K562 (cell line): Measurements from ENCODE around the gene TMEM25. TPM values are rescaled to one million over a fixed set of nuclear protein-coding genes. Genes with fewer than 3 reads are reported as not detected.

Source experiments
- CHCHD3 ChIP-seq: fragments of 250-450 bp; sonication (Bioruptor Pico); IDR thresholded peaks from 2 replicates; pipeline ENCODE4 v2.1.2; 2022; ENCODE audit warnings: mild to moderate bottlenecking
- CREB1 ChIP-seq, 2 experiments: sonication (generic) in 1 of 2; formaldehyde crosslinking in 1 of 2; IDR thresholded peaks; 2 replicates each; pipeline versions ENCODE4 v1.6.1 to v1.8.0; 2012 to 2022; ENCODE audit warnings: inconsistent platforms in 1 of 2, mild to moderate bottlenecking in 1 of 2, missing genetic modification reagents in 1 of 2, moderate library complexity in 1 of 2
- CSDE1 ChIP-seq, 2 experiments: fragments of 450-650 bp; IDR thresholded peaks; 2 replicates each; pipeline ENCODE4 v1.6.1; 2016; ENCODE audit warnings: mild to moderate bottlenecking in 1 of 2
- NCOA6 ChIP-seq: fragments of 450-650 bp; IDR thresholded peaks from 2 replicates; pipeline ENCODE4 v1.6.1; 2017; ENCODE audit warnings: mild to moderate bottlenecking
- NKRF ChIP-seq: fragments of 450-650 bp; IDR thresholded peaks from 2 replicates; pipeline ENCODE4 v1.6.1; 2016; ENCODE audit warnings: borderline replicate concordance
- NR2C2 ChIP-seq, 2 experiments: fragments of 200-800 bp in 1 of 2; sonication (Bioruptor generic) in 1 of 2; sonication (generic) in 1 of 2; formaldehyde crosslinking in 1 of 2; IDR thresholded peaks; 2 replicates each; pipeline versions ENCODE4 v1.6.1 to v1.8.0; 2016 to 2022; ENCODE audit warnings: mild to moderate bottlenecking in 1 of 2, missing compliant biosample characterization in 1 of 2, missing genetic modification characterization in 1 of 2, missing genetic modification reagents in 1 of 2
- RBM34 ChIP-seq: fragments of 200-400 bp; formaldehyde crosslinking; IDR thresholded peaks from 2 replicates; pipeline ENCODE4 v1.6.1; 2018; ENCODE audit warnings: low read length, borderline replicate concordance; ENCODE audit not compliant: insufficient read depth
- TAF15 ChIP-seq: fragments of 200-400 bp; formaldehyde crosslinking; IDR thresholded peaks from 2 replicates; pipeline ENCODE4 v1.6.1; 2017; ENCODE audit warnings: mild to moderate bottlenecking, low read depth, low read length, moderate library complexity
- ZNF785 ChIP-seq: fragments of 250-450 bp; sonication (Bioruptor Pico); IDR thresholded peaks from 2 replicates; pipeline ENCODE4 v1.4.0; 2020; ENCODE audit warnings: mild to moderate bottlenecking
- polyA plus RNA-seq, 8 experiments: library from polyadenylated mRNA; depleted of rRNA in 4 of 8; stranded (reverse) in 5 of 8; unstranded in 3 of 8; fragments of >200 nt; fragmentation: Nextera tagmentation in 2 of 8; fragmentation: Illumina TruSeq in 1 of 8; extraction: Ambion mirVana in 2 of 8; extraction: Trizol in 1 of 8; gene quantifications; 2 replicates each; pipeline versions ENCODE4 v1.2.1 to v1.2.3, GENCODE V29; 2011 to 2014; ENCODE audit warnings: inconsistent platforms in 1 of 8, missing spikeins in 1 of 8
- total RNA-seq, 7 experiments: library from RNA; depleted of rRNA in 6 of 7; stranded (reverse); fragments of >200 nt in 6 of 7; fragmentation: Illumina TruSeq in 2 of 7; extraction: Trizol in 2 of 7; gene quantifications; 2 replicates each; pipeline versions ENCODE4 v1.2.1 to v1.2.3, GENCODE V29; 2011 to 2021; ENCODE audit warnings: low replicate concordance in 1 of 7
- TF ChIP-seq, protein P1 (sequence below), 2 experiments: fragments of 450-650 bp in 1 of 2; sonication (generic) in 1 of 2; formaldehyde crosslinking in 1 of 2; IDR thresholded peaks; 2 replicates each; pipeline versions ENCODE4 v1.7.1 to v1.9.0; 2016 to 2022; ENCODE audit warnings: inconsistent platforms in 1 of 2, mild to moderate bottlenecking in 1 of 2, missing genetic modification reagents in 1 of 2
- TF ChIP-seq, protein P2 (sequence below): fragments of 450-650 bp; formaldehyde crosslinking; conservative IDR thresholded peaks from 2 replicates; pipeline ENCODE4 v1.4.0; 2022; ENCODE audit warnings: mild to moderate bottlenecking, missing genetic modification characterization

TMEM25 gene
- total and polyA plus RNA-seq, 9 of the 15 experiments (the other 6 are each of a cell fraction or from before 2014, with no cell fraction given), result 0.34 to 3.8 (median 2.0) TPM

DNA sequence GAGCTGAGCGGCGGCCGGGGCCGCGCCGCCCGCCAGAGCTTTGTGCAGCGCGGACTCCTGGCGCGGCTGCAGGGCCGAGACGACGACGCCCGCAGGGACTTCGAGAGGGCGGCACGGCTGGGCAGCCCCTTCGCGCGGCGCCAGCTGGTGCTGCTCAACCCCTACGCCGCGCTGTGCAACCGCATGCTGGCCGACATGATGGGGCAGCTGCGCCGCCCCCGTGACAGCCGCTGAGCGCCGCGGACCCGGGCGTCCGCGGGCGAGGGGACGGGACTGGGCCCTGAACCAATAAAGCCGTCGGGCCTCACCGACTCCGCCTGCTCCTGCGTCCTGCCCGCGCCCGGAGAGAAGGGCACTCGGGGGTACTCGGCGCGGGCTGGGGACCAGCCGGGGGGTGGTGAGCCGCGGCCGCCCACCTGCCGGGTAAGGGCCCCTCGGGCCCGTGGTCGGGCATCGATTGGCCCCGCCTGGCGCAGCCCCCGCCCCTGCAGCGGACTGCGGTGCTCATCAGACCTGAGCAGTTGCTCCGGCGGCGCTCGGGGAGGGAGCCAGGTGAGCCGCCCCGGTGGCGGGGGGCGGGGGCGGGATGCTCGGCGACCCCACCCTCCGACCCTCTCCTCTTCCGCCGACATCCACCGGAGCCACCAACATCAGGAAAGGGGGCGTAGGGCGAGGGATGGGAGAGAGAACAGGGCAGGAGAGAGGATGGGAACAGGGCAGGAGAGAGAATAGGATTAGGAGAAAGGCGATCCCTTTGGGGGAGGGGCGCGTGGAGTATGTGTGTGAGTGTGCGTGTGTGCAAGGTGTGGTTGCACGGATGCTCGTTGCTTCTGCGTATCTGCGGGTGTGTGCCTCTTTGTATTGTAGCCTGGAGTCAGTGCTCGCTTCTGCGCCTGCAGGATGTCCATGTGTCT lies at the start of gene TMEM25 (continued):
- TF ChIP-seq, protein P1, sequence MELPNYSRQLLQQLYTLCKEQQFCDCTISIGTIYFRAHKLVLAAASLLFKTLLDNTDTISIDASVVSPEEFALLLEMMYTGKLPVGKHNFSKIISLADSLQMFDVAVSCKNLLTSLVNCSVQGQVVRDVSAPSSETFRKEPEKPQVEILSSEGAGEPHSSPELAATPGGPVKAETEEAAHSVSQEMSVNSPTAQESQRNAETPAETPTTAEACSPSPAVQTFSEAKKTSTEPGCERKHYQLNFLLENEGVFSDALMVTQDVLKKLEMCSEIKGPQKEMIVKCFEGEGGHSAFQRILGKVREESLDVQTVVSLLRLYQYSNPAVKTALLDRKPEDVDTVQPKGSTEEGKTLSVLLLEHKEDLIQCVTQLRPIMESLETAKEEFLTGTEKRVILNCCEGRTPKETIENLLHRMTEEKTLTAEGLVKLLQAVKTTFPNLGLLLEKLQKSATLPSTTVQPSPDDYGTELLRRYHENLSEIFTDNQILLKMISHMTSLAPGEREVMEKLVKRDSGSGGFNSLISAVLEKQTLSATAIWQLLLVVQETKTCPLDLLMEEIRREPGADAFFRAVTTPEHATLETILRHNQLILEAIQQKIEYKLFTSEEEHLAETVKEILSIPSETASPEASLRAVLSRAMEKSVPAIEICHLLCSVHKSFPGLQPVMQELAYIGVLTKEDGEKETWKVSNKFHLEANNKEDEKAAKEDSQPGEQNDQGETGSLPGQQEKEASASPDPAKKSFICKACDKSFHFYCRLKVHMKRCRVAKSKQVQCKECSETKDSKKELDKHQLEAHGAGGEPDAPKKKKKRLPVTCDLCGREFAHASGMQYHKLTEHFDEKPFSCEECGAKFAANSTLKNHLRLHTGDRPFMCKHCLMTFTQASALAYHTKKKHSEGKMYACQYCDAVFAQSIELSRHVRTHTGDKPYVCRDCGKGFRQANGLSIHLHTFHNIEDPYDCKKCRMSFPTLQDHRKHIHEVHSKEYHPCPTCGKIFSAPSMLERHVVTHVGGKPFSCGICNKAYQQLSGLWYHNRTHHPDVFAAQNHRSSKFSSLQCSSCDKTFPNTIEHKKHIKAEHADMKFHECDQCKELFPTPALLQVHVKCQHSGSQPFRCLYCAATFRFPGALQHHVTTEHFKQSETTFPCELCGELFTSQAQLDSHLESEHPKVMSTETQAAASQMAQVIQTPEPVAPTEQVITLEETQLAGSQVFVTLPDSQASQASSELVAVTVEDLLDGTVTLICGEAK (IDR thresholded peaks at IDR 0.05), result no peak
- TF ChIP-seq, protein P1 (CRISPR knock-in tag; IDR thresholded peaks at IDR 0.05), result no peak
- TF ChIP-seq CHCHD3 (CRISPR knock-in tag) (no peak), NCOA6 (peak; percentile 91), RBM34 (no peak), NR2C2 (CRISPR knock-in tag; IDR thresholded peaks at IDR 0.05) (peak; percentile 75; the same call in 1 of the 2 replicates), NR2C2 (tag; IDR thresholded peaks at IDR 0.05) (peak; percentile 61), CREB1 (IDR thresholded peaks at IDR 0.05) (no peak), CREB1 (CRISPR knock-in tag; IDR thresholded peaks at IDR 0.05) (peak; percentile 60), TAF15 (no peak), NKRF (0 out of 2 replicates have a peak, but pooled peaks have one; percentile 46), CSDE1 (IDR thresholded peaks at IDR 0.05) (no peak), ZNF785 (CRISPR knock-in tag) (no peak)
- TF ChIP-seq, protein P2, sequence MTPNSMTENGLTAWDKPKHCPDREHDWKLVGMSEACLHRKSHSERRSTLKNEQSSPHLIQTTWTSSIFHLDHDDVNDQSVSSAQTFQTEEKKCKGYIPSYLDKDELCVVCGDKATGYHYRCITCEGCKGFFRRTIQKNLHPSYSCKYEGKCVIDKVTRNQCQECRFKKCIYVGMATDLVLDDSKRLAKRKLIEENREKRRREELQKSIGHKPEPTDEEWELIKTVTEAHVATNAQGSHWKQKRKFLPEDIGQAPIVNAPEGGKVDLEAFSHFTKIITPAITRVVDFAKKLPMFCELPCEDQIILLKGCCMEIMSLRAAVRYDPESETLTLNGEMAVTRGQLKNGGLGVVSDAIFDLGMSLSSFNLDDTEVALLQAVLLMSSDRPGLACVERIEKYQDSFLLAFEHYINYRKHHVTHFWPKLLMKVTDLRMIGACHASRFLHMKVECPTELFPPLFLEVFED (CRISPR knock-in tag), result no peak
